Nephron progenitor cell (in vitro differentiated cells): ENCODE measurements around the gene LDLRAD4.

ENCODE experiments used
- DNase-seq: peaks from one replicate; pipeline ENCODE4 v3.0.0; 2021
- H3K27ac Mint-ChIP-seq: 2 replicates; pipeline ENCODE4 v1.8.0; 2021; ENCODE audit warnings: mild to moderate bottlenecking, moderate library complexity, mixed read lengths
- H3K27me3 Mint-ChIP-seq: 2 replicates; pipeline ENCODE4 v1.8.0; 2021; ENCODE audit warnings: mild to moderate bottlenecking, low read depth, mixed read lengths; ENCODE audit not compliant: poor library complexity
- H3K36me3 Mint-ChIP-seq: 2 replicates; pipeline ENCODE4 v1.8.0; 2021; ENCODE audit warnings: low read depth, mixed read lengths
- H3K4me1 Mint-ChIP-seq: 2 replicates; pipeline ENCODE4 v1.8.0; 2021; ENCODE audit warnings: mixed read lengths
- H3K4me3 Mint-ChIP-seq: 2 replicates; pipeline ENCODE4 v1.8.0; 2021; ENCODE audit warnings: mild to moderate bottlenecking, moderate library complexity, mixed read lengths
- H3K9me3 Mint-ChIP-seq: 2 replicates; pipeline ENCODE4 v1.8.0; 2021; ENCODE audit warnings: mild to moderate bottlenecking, moderate library complexity, mixed read lengths
- TF ChIP-seq, protein P1 (sequence below): fragments of 200-600 bp; sonication (generic); IDR thresholded peaks from 2 replicates; pipeline ENCODE4 v1.5.0; 2021; ENCODE audit warnings: antibody characterized with exemption

The LDLRAD4 gene

DNA sequence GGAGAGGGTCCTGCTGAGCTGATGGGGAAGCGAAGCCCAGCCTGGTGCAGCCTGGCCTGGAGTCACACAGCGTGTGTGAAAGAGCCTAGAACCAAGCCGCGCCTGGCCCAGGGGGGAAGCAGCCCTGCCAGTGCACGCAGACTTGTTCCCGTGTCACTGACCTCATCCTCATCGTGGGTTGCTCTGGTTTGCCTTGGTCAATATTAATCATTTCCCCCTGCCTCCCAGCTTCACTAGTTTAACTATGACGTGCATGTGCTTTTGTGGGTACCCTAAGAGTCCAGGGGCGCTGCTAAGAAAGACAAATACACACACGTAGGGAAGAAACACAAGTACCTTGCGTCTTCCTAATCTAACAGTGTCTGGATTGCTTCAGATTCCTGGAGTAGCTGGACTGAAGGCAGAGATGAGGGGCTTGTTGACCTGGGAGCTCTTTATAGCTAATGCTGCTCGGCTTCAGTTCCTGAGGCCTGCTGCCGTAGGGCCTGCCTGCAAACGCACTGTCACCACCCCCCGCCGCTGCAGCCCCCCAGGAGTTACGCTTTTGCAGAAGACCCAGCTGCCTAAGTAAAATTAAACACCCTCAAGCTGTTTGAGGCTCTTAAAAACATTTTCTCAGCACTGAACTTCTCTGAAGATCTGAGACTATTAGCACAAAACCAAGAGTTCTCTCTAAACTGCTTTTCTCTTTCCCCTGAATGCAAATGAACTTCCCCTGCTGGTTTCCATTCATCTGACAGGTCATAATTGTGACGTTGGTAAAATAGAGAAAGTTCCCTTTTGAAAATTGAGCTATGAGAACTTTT, 348.6 kb downstream of the LDLRAD4 start:
- peaks cover 31% of the 10 kb centered on the region for H3K4me1 Mint-ChIP-seq
- peak overlapping the region; percentile 48 for H3K27ac Mint-ChIP-seq
- no peak for DNase-seq
- TF ChIP-seq, protein P1, sequence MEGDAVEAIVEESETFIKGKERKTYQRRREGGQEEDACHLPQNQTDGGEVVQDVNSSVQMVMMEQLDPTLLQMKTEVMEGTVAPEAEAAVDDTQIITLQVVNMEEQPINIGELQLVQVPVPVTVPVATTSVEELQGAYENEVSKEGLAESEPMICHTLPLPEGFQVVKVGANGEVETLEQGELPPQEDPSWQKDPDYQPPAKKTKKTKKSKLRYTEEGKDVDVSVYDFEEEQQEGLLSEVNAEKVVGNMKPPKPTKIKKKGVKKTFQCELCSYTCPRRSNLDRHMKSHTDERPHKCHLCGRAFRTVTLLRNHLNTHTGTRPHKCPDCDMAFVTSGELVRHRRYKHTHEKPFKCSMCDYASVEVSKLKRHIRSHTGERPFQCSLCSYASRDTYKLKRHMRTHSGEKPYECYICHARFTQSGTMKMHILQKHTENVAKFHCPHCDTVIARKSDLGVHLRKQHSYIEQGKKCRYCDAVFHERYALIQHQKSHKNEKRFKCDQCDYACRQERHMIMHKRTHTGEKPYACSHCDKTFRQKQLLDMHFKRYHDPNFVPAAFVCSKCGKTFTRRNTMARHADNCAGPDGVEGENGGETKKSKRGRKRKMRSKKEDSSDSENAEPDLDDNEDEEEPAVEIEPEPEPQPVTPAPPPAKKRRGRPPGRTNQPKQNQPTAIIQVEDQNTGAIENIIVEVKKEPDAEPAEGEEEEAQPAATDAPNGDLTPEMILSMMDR: no peak
- H3K27me3 Mint-ChIP-seq: peaks cover 4% of the 10 kb centered on the region
- no peaks in the 10 kb centered on the region for H3K36me3 Mint-ChIP-seq
- H3K9me3 Mint-ChIP-seq: no peaks in the 10 kb centered on the region
- no peak overlapping the region for H3K4me3 Mint-ChIP-seq

DNA sequence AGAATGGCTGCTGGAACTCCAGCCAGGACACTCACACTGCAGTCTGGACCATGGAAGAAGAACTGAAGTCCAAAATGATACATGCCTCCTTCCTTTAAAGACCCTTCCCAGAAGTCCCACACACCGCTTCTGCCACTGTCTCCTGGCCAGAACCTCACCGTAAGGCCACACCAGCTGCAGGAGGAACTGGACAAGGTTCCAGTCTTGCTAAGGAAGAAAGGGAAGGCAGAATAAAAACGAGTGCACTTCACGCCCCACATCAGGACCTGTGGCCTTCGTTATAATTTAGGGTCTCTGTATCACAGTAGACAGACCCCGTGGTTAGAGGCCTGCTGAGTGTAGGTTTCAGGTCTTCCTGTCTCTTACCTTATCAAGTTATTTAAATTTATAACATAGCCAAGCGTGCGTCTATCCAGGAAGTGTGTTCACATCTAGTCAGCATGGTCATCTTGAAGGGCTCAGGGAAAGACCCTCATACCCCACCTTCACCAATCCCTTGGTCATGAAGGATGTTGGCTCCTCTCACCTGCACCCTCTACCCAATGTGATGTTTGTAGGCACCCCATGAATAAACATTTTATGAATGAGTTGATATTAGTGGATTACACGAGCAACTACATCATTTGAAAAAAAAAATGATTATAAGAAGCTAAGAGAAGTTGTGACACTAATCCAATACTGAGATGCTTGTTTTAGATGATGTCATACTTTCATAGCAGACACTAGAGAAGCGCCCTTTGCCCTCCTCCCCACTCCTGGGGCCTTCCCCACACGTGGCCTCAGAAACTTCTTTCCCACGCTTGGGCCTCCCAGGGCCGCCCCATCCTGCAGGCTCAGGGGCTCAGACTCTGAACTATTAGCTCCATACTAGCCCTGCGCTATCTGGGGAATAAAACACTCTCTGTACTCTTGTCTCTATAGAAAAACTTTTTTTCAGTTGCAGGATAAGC, 350.2 kb downstream of the LDLRAD4 start:
- no peak overlapping the region for H3K27ac Mint-ChIP-seq
- no peaks in the 10 kb centered on the region for H3K36me3 Mint-ChIP-seq
- no peak overlapping the region for H3K4me3 Mint-ChIP-seq
- peaks cover 19% of the 10 kb centered on the region for H3K4me1 Mint-ChIP-seq
- DNase-seq: no peak
- no peaks in the 10 kb centered on the region for H3K9me3 Mint-ChIP-seq
- TF ChIP-seq, protein P1: no peak
- H3K27me3 Mint-ChIP-seq: peaks cover 2% of the 10 kb centered on the region

GRCh38 chr18:13570216-13570615, 351.7 kb downstream of the LDLRAD4 start:
- TF ChIP-seq, protein P1: no peak
- no peak overlapping the region for H3K4me3 Mint-ChIP-seq
- peaks cover 14% of the 10 kb centered on the region for H3K4me1 Mint-ChIP-seq
- H3K27me3 Mint-ChIP-seq: peaks cover 3% of the 10 kb centered on the region
- H3K9me3 Mint-ChIP-seq: no peaks in the 10 kb centered on the region
- no peaks in the 10 kb centered on the region for H3K36me3 Mint-ChIP-seq
- DNase-seq: no peak
- H3K27ac Mint-ChIP-seq: no peak overlapping the region

GRCh38 chr18:13570856-13571495, 352.4 kb downstream of the LDLRAD4 start:
- Mint-ChIP-seq H3K27ac (peak overlapping the region; percentile 66), H3K9me3 (no peaks in the 10 kb centered on the region), H3K4me1 (peaks cover 14% of the 10 kb centered on the region), H3K27me3 (peaks cover 3% of the 10 kb centered on the region), H3K36me3 (no peaks in the 10 kb centered on the region), H3K4me3 (no peak overlapping the region)
- DNase-seq: no peak
- TF ChIP-seq, protein P1: no peak

GRCh38 chr18:13572148-13572547, 353.6 kb downstream of the LDLRAD4 start:
- no peak for DNase-seq
- no peaks in the 10 kb centered on the region for H3K36me3 Mint-ChIP-seq
- no peak overlapping the region for H3K27ac Mint-ChIP-seq
- TF ChIP-seq, protein P1: no peak
- H3K27me3 Mint-ChIP-seq: peaks cover 13% of the 10 kb centered on the region
- H3K4me3 Mint-ChIP-seq: no peak overlapping the region
- no peaks in the 10 kb centered on the region for H3K9me3 Mint-ChIP-seq
- peaks cover 8% of the 10 kb centered on the region for H3K4me1 Mint-ChIP-seq
